Transverse colon (tissue), 4 donors: Measurements from ENCODE around the gene COX7A2.

Source experiments
- EP300 ChIP-seq: sonication (generic); formaldehyde crosslinking; IDR thresholded peaks from one replicate; pipeline ENCODE4 v1.6.1; 2017; ENCODE audit warnings: antibody characterized with exemption, low read depth
- POLR2A ChIP-seq: fragments of 450-650 bp; IDR thresholded peaks from one replicate; pipeline ENCODE4 v1.6.1; 2016; ENCODE audit warnings: antibody characterized with exemption, mild to moderate bottlenecking, moderate library complexity
- POLR2AphosphoS5 ChIP-seq, 3 donors: sonication (generic); formaldehyde crosslinking; IDR thresholded peaks; one replicate each; pipeline ENCODE4 v1.6.1; 2016; ENCODE audit warnings: antibody characterized with exemption in 3 of 3
- TF ChIP-seq, protein P1 (sequence below), 5 experiments: fragments of 200-600 bp in 3 of 5; fragments of 450-650 bp in 2 of 5; sonication (generic) in 3 of 5; IDR thresholded peaks; 1 replicate in 2 of 5; 2 replicates in 3 of 5; pipeline ENCODE4 v1.5.1; 2016 to 2017; ENCODE audit warnings: antibody characterized with exemption in 5 of 5, inconsistent platforms in 3 of 5, mild to moderate bottlenecking in 2 of 5, moderate library complexity in 1 of 5

GRCh38 chr6:75235271-75235670 is 8.3 kb downstream of the COX7A2 start:
- TF ChIP-seq POLR2A: no peak
- no peak for TF ChIP-seq POLR2AphosphoS5 (IDR thresholded peaks at IDR 0.05)
- TF ChIP-seq, protein P1, sequence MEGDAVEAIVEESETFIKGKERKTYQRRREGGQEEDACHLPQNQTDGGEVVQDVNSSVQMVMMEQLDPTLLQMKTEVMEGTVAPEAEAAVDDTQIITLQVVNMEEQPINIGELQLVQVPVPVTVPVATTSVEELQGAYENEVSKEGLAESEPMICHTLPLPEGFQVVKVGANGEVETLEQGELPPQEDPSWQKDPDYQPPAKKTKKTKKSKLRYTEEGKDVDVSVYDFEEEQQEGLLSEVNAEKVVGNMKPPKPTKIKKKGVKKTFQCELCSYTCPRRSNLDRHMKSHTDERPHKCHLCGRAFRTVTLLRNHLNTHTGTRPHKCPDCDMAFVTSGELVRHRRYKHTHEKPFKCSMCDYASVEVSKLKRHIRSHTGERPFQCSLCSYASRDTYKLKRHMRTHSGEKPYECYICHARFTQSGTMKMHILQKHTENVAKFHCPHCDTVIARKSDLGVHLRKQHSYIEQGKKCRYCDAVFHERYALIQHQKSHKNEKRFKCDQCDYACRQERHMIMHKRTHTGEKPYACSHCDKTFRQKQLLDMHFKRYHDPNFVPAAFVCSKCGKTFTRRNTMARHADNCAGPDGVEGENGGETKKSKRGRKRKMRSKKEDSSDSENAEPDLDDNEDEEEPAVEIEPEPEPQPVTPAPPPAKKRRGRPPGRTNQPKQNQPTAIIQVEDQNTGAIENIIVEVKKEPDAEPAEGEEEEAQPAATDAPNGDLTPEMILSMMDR (IDR thresholded peaks at IDR 0.05): no peak
- no peak for TF ChIP-seq EP300
